EH (cell line): Measurements from ENCODE around the gene PCDHAC1.
A peak's percentile ranks its signal among the peaks of the same experiment; 100 is the strongest.
"Not testable (repeated sequence)": the region's sequence is repeated elsewhere in the genome, so short reads cannot be mapped to it uniquely, and the experiment has no call there.

Experiments used
- DNase-seq: peaks from one replicate; pipeline ENCODE4 v3.0.0-alpha.2; 2015; ENCODE audit warnings: low read depth

PCDHAC1 gene

DNA sequence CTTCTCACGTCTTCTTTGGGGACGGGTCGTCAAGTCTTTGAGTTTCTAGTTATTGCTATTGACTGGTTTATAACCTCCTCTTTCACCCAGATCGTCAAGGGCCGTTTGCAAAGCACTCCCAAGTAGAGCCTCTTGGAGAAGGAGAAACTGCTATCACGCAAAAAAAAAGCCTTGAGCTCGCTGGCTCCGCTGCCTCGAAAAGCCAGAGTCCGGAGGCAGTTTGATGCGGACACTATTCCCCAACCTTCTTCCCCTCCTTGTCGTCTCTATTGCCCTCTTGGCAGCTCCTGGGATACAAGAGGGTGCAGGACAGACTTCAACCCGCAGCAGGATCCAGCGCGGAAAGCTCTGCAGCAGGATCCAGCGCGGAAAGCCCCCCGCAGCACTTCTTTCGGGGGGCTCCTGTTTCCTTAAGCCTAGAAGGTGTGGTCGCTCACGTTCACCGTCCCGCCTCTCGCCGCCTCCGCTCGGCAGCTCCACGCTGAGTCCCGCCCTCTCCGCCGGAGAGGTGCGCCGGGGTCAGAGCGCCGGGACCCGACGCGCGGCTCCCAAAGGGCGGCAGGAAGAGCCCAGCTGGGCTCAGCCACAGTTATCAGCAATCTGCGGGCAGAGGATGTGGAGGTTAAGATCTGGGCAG is at the start of gene PCDHAC1:
TSS of gene PCDHAC1 (plus strand) at position 494 of the 637 bp plus-strand sequence. CDS start 594 bp downstream, outside the sequence.
- DNase-seq = no peak

GRCh38 chr5:140876541-140877261 is 49.4 kb upstream of the PCDHAC1 start:
- DNase-seq = not testable (repeated sequence)

DNA sequence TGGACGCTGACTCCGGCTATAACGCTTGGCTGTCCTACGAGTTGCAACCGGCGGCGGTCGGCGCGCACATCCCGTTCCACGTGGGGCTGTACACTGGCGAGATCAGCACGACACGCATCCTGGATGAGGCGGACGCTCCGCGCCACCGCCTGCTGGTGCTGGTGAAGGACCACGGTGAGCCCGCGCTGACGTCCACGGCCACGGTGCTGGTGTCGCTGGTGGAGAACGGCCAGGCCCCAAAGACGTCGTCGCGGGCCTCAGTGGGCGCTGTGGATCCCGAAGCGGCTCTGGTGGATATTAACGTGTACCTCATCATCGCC is 48.9 kb upstream of the PCDHAC1 start:
- no peak for DNase-seq

- no peak for DNase-seq
Observed at GRCh38 chr5:140881889-140882590, 44.1 kb upstream of the PCDHAC1 start, which contains the start of gene PCDHA13. PCDHA13 (plus strand) TSS chr5:140882124; CDS start chr5:140882269, 145 bp downstream.

DNA sequence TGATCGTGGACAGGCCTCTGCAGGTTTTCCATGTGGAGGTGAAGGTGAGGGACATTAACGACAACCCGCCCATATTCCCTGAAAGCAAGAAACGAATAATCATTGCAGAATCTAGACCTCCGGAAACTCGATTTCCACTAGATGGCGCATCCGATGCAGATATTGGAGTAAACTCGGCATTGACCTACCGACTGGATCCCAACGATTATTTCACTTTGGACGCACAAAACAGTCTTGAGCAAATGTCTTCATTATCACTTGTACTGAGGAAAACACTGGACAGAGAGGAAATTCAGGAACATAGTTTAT is 43.6 kb upstream of the PCDHAC1 start:
- DNase-seq = no peak

DNA sequence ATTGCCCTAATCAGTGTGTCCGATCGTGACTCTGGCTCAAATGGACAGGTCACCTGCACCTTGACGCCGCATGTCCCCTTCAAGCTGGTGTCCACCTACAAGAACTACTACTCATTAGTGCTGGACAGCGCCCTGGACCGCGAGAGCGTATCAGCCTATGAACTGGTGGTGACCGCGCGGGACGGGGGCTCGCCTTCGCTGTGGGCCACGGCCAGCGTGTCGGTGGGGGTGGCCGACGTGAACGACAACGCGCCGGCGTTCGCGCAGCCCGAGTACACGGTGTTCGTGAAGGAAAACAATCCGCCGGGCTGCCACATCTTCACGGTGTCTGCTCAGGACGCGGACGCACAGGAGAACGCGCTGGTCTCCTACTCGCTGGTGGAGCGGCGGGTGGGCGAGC is 42.7 kb upstream of the PCDHAC1 start:
- DNase-seq = no peak

- no peak for DNase-seq
Observed at GRCh38 chr5:140883927-140884697, 42.0 kb upstream of the PCDHAC1 start.

DNA sequence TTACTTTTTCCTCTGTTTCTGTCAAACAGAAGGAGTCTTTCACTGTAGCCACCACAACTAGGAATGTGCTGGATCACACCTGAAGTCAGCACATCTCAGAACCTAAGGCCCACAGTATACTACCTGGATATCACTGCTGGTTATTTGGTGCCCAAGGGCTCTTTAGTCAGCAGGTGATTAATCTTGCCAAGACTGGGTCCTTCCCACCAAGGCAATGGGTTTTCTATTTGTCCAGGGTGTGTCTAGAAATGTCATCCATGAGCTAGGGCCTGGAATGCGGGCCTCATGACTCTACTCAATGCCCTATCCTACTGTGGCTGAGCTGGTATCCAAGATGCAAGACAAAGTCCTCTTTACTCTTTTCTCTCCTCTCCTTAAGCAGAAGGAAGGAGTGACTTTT is 9.8 kb upstream of the PCDHAC1 start:
- no peak for DNase-seq

DNA sequence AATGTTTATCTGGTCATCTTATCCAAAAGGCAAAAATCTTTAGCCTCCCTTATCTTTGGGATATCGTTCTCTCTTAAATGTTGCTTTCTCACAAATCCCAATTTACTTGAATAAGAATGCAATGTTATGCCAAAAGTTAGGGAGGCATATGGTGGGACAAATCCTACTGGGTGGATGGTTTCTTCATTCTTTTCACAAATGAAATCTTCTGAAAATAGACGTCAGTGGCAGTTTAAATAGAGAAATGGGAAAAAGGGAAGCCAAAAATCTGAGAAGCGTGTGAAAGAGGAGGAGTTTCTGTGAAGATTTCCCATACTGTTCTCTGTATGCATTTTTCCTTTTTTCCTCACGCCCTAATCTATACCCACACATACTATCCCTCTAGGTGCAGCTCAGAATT is 2.5 kb upstream of the PCDHAC1 start:
- DNase-seq = no peak

DNA sequence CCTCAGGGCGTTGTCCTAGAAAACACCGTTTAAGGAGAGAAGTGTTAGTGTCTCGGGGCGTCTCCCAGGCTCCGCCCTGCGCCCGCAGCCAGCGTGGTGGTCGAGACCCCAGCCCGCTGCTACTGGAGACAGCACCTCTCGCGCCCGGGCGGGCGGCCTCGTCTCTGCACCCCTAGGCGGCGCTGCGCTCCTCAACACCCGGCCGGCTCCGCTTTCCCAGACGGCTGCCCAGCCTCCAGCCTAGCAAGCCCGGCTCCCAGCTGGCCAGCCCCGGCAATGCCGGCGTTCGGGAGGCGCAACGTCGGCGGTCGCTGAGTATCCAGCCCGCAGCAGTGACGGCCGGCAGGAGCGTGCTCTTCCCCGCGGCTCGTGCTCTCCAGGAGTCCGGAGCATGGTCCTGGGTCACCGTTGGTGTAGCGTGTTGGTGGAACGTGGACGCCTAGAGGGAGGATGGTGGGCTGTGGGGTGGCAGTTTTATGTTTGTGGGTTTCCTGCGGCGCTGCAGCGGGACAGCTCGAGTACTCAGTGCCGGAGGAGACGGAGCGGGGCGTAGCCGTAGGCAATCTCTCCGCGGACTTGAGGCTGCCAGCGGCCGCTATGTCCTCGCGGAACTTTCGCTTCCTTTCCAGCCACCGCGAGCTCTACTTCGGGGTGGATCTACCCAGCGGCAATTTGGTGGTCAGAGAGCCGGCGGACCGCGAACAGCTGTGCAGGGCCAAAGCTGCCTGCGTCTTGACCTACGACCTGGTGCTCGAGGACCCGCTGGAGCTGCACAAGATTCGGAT is 536 bp downstream of the PCDHAC1 start:
- peak; percentile 20 for DNase-seq

GRCh38 chr5:140927228-140927573 is 1.1 kb downstream of the PCDHAC1 start:
- no peak for DNase-seq

GRCh38 chr5:140934964-140935606 is 9.0 kb downstream of the PCDHAC1 start:
- no peak for DNase-seq

GRCh38 chr5:140946578-140946977 is 20.5 kb downstream of the PCDHAC1 start:
- no peak for DNase-seq

GRCh38 chr5:140951636-140952035 is 25.5 kb downstream of the PCDHAC1 start:
- DNase-seq = no peak

DNA sequence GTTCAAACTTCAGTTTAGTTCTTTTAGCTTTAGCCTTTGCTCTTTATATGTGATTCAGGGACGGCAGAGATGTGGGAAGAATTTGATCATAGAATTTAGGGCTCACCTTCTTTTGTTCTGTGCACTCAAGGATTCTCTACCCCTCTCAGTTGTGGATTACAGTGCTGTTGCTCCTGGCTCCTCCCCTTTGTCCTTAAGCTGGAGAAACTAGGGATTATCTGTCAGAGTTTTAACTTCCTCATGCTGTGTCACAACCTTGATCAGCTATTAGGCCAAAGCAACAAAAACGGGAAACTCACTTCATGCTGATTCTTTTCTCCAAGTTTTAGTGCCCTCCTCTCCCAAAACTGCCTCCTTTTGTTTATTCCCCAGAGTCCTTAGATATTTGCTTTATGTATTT is 27.1 kb downstream of the PCDHAC1 start:
- DNase-seq = no peak

GRCh38 chr5:140962190-140962589 is 36.1 kb downstream of the PCDHAC1 start:
- no peak for DNase-seq

GRCh38 chr5:140964356-140964755 is 38.3 kb downstream of the PCDHAC1 start:
- no peak for DNase-seq

DNA sequence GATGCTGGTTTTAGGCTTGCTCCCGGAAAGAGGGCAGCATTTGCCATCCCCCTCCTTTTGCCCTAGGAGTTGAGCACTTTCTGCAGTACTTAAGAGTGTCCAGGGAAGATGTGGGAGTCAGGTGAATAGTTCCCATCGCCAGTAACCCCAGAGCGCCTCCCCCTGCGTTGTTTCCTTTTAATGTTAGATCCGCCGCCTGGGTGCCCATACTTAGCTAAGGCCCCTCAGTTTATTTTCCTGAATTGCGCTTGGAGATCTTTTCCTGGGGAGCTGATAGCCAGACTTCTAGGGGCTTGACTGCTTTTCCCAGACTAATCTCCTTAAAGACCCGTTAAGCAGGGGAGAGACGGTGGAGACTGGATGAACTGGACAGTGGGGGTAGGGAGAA is 39.8 kb downstream of the PCDHAC1 start:
- no peak for DNase-seq

- no peak for DNase-seq
Observed at GRCh38 chr5:140966293-140967225, 40.5 kb downstream of the PCDHAC1 start, which contains the start of gene PCDHAC2. PCDHAC2 (plus strand) TSS chr5:140966476; CDS start chr5:140966767, 291 bp downstream.

- DNase-seq = no peak
Observed at GRCh38 chr5:140967226-140967893, 41.3 kb downstream of the PCDHAC1 start.
